ENCODE measurements around the gene KCNH5.

Gene KCNH5

DNA sequence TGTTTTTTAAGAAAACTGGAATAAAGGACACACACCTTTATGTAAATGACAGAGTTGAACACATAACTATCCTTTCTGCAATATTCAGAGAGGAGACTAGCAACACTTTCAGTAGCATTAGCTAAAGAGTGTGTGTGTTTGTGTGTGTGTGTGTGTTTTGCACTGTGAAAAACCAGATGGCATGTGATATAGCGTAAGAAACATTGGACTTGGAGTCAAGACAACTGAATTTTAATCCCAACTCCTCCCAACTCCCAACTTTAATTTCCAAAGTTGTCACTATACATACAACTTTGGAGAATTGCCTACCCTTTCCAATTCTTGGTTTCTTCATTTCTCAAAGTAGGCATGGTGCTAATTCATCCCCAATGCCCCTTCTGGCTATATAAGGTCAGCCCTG, 347.8 kb downstream of the KCNH5 start:
- H4K20me1 ChIP-seq (ENCODE audit: insufficient read depth, low read length, poor library complexity, severe bottlenecking): no peaks in the 10 kb centered on the region
- no peak overlapping the region for H2AFZ ChIP-seq (ENCODE audit: low read length)
- H3K79me2 ChIP-seq (ENCODE audit: insufficient read depth, low read length): no peaks in the 10 kb centered on the region
- H3K4me2 ChIP-seq (ENCODE audit: low read depth, low read length, poor library complexity, severe bottlenecking): no peak overlapping the region
- H3K36me3 ChIP-seq (ENCODE audit: insufficient read depth, low read length): no peaks in the 10 kb centered on the region
- H3K27me3 ChIP-seq (ENCODE audit: insufficient read depth, low read length, poor library complexity, severe bottlenecking): no peaks in the 10 kb centered on the region
- H3K9me2 ChIP-seq (replicated peaks; ENCODE audit: low read depth, low read length): no peaks in the 10 kb centered on the region
- no peaks in the 10 kb centered on the region for H3K9me3 ChIP-seq (ENCODE audit: insufficient read depth, low read depth, low read length)
- no peaks in the 10 kb centered on the region for H3F3A ChIP-seq (ENCODE audit: low read depth)
- H3K4me3 ChIP-seq (ENCODE audit: low read length, poor library complexity, severe bottlenecking): no peak overlapping the region
- no peak overlapping the region for H3K9ac ChIP-seq (ENCODE audit: low read depth, low read length, poor library complexity, severe bottlenecking)
- TF ChIP-seq, protein P1, sequence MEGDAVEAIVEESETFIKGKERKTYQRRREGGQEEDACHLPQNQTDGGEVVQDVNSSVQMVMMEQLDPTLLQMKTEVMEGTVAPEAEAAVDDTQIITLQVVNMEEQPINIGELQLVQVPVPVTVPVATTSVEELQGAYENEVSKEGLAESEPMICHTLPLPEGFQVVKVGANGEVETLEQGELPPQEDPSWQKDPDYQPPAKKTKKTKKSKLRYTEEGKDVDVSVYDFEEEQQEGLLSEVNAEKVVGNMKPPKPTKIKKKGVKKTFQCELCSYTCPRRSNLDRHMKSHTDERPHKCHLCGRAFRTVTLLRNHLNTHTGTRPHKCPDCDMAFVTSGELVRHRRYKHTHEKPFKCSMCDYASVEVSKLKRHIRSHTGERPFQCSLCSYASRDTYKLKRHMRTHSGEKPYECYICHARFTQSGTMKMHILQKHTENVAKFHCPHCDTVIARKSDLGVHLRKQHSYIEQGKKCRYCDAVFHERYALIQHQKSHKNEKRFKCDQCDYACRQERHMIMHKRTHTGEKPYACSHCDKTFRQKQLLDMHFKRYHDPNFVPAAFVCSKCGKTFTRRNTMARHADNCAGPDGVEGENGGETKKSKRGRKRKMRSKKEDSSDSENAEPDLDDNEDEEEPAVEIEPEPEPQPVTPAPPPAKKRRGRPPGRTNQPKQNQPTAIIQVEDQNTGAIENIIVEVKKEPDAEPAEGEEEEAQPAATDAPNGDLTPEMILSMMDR (conservative IDR thresholded peaks at IDR 0.05; ENCODE audit: low read length): no peak
- no peak for TF ChIP-seq EZH2phosphoT487 (IDR thresholded peaks at IDR 0.05; ENCODE audit: borderline replicate concordance)
- no peaks in the 10 kb centered on the region for H3K4me1 ChIP-seq (ENCODE audit: insufficient read depth, low read length, poor library complexity, severe bottlenecking)

DNA sequence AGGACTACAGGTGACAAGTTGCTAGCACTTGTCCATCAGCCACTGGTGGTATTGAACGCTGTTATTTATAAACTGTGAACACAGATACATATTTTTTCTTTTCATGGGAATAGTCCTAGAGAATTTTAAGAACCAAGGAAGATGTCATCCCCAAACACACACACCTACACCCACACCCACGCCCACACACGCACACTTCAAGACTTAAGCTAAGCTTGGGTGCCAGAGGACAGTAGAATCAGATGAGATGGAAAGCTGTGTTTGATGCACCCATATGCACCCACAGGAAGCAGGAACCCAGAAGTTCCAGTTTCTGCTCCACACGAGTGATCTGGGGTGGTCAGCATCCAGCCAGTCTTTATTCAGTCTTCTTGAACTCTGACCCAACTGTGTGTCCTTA, 348.3 kb downstream of the KCNH5 start:
- Histone ChIP-seq H3K4me2 (ENCODE audit: low read depth, low read length, poor library complexity, severe bottlenecking) (no peak overlapping the region), H3K4me1 (ENCODE audit: insufficient read depth, low read length, poor library complexity, severe bottlenecking) (no peaks in the 10 kb centered on the region), H3K79me2 (ENCODE audit: insufficient read depth, low read length) (no peaks in the 10 kb centered on the region), H2AFZ (ENCODE audit: low read length) (no peak overlapping the region), H3K27me3 (ENCODE audit: insufficient read depth, low read length, poor library complexity, severe bottlenecking) (no peaks in the 10 kb centered on the region), H3K4me3 (ENCODE audit: low read length, poor library complexity, severe bottlenecking) (no peak overlapping the region), H3F3A (ENCODE audit: low read depth) (no peaks in the 10 kb centered on the region), H3K9ac (ENCODE audit: low read depth, low read length, poor library complexity, severe bottlenecking) (no peak overlapping the region), H3K9me2 (replicated peaks; ENCODE audit: low read depth, low read length) (no peaks in the 10 kb centered on the region), H3K36me3 (ENCODE audit: insufficient read depth, low read length) (no peaks in the 10 kb centered on the region), H3K9me3 (ENCODE audit: insufficient read depth, low read depth, low read length) (no peaks in the 10 kb centered on the region), H4K20me1 (ENCODE audit: insufficient read depth, low read length, poor library complexity, severe bottlenecking) (no peaks in the 10 kb centered on the region)
- TF ChIP-seq EZH2phosphoT487 (IDR thresholded peaks at IDR 0.05; ENCODE audit: borderline replicate concordance): no peak
- TF ChIP-seq, protein P1 (conservative IDR thresholded peaks at IDR 0.05; ENCODE audit: low read length): no peak

DNA sequence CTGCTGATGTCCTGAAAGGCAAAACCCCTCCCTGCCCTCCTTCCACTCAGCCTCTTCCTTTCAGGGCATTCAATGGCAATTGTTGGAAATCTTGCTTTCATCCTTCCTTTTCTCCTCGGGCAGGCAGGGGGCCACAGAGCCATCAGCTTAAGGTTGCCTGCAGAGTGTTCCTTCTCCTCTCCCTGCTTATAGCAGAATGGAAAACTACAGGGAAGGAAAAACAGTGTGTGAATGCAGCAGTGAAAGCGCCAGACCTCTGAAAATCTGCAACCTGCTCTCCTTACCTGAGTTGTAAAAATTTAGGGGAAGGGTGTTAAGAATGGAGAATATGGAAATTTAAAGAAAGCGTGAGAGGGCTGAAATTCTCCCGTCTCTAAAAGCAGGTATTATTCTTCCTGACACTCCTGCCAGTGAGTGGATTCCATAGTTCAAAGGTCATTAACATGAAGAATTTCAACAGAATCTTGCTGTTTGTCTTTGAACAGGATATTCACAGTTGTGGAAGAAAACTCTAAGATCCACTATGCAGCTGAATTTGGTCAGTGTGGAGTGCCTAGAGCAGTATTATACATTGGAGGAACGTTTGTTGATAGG, 348.8 kb downstream of the KCNH5 start:
- H3K79me2 ChIP-seq (ENCODE audit: insufficient read depth, low read length): no peaks in the 10 kb centered on the region
- H3K9me3 ChIP-seq (ENCODE audit: insufficient read depth, low read depth, low read length): no peaks in the 10 kb centered on the region
- H4K20me1 ChIP-seq (ENCODE audit: insufficient read depth, low read length, poor library complexity, severe bottlenecking): no peaks in the 10 kb centered on the region
- no peaks in the 10 kb centered on the region for H3K27me3 ChIP-seq (ENCODE audit: insufficient read depth, low read length, poor library complexity, severe bottlenecking)
- no peaks in the 10 kb centered on the region for H3K4me1 ChIP-seq (ENCODE audit: insufficient read depth, low read length, poor library complexity, severe bottlenecking)
- H3K4me2 ChIP-seq (ENCODE audit: low read depth, low read length, poor library complexity, severe bottlenecking): no peak overlapping the region
- no peaks in the 10 kb centered on the region for H3F3A ChIP-seq (ENCODE audit: low read depth)
- H3K4me3 ChIP-seq (ENCODE audit: low read length, poor library complexity, severe bottlenecking): no peak overlapping the region
- no peak overlapping the region for H3K9ac ChIP-seq (ENCODE audit: low read depth, low read length, poor library complexity, severe bottlenecking)
- no peaks in the 10 kb centered on the region for H3K36me3 ChIP-seq (ENCODE audit: insufficient read depth, low read length)
- no peak overlapping the region for H2AFZ ChIP-seq (ENCODE audit: low read length)
- H3K9me2 ChIP-seq (replicated peaks; ENCODE audit: low read depth, low read length): no peaks in the 10 kb centered on the region
- TF ChIP-seq EZH2phosphoT487 (IDR thresholded peaks at IDR 0.05; ENCODE audit: borderline replicate concordance): no peak
- TF ChIP-seq, protein P1 (conservative IDR thresholded peaks at IDR 0.05; ENCODE audit: low read length): no peak
